ENCODE measurements around the gene LHFPL3.

The LHFPL3 gene

GRCh38 chr7:104327534-104327933 is 869 bp upstream of the LHFPL3 start:
- no peak for ATAC-seq (ENCODE audit: insufficient read depth, low read depth)
- H3K9ac ChIP-seq (ENCODE audit: low read depth, low read length) = no peak overlapping the region
- TF ChIP-seq CTCF (IDR thresholded peaks at IDR 0.05; ENCODE audit: borderline replicate concordance, extremely low read depth, low read length, poor library complexity, severe bottlenecking) (no peak), EZH2 (IDR thresholded peaks at IDR 0.05; ENCODE audit: borderline replicate concordance, low read depth, low read length, severe bottlenecking) (no peak)

GRCh38 chr7:104327938-104328295 is 486 bp upstream of the LHFPL3 start:
- Histone ChIP-seq H2AFZ (ENCODE audit: low read depth, low read length) (no peak overlapping the region), H3K27me3 (ENCODE audit: insufficient read depth, low read length, poor library complexity) (peaks cover 3% of the 10 kb centered on the region), H3K4me1 (ENCODE audit: insufficient read depth, low read length) (no peaks in the 10 kb centered on the region), H3K9ac (ENCODE audit: low read depth, low read length) (no peak overlapping the region), H4K20me1 (ENCODE audit: insufficient read depth, low read length) (no peaks in the 10 kb centered on the region), H3K27ac (ENCODE audit: low read length) (no peak overlapping the region), H3K4me2 (ENCODE audit: insufficient read depth, low read length) (no peak overlapping the region), H3K79me2 (ENCODE audit: insufficient read depth, low read length) (no peaks in the 10 kb centered on the region), H3K4me3 (ENCODE audit: low read depth in 1 of 2, low read length in 2 of 2) (no peak overlapping the region), H3K9me3 (ENCODE audit: insufficient read depth, low read length, severe bottlenecking) (no peaks in the 10 kb centered on the region), H3K36me3 (ENCODE audit: insufficient read depth, low read length) (no peaks in the 10 kb centered on the region)
- ATAC-seq (ENCODE audit: insufficient read depth, low read depth) (no peak), DNase-seq (no peak)
- TF ChIP-seq CTCF (IDR thresholded peaks at IDR 0.05; ENCODE audit: borderline replicate concordance, extremely low read depth, low read length, poor library complexity, severe bottlenecking) (no peak), EZH2 (IDR thresholded peaks at IDR 0.05; ENCODE audit: borderline replicate concordance, low read depth, low read length, severe bottlenecking) (no peak)

More at GRCh38 chr7:104327534-104327933, 869 bp upstream of the LHFPL3 start:
- H3K4me2 ChIP-seq (ENCODE audit: insufficient read depth, low read length) = no peak overlapping the region
- H3K27ac ChIP-seq (ENCODE audit: low read length) = no peak overlapping the region
- no peaks in the 10 kb centered on the region for H3K4me1 ChIP-seq (ENCODE audit: insufficient read depth, low read length)
- no peaks in the 10 kb centered on the region for H4K20me1 ChIP-seq (ENCODE audit: insufficient read depth, low read length)
- H3K9me3 ChIP-seq (ENCODE audit: insufficient read depth, low read length, severe bottlenecking) = no peaks in the 10 kb centered on the region
- H3K36me3 ChIP-seq (ENCODE audit: insufficient read depth, low read length) = no peaks in the 10 kb centered on the region
- no peak overlapping the region for H2AFZ ChIP-seq (ENCODE audit: low read depth, low read length)
- peaks cover 3% of the 10 kb centered on the region for H3K27me3 ChIP-seq (ENCODE audit: insufficient read depth, low read length, poor library complexity)
- H3K79me2 ChIP-seq (ENCODE audit: insufficient read depth, low read length) = no peaks in the 10 kb centered on the region
- no peak for DNase-seq
- H3K4me3 ChIP-seq (ENCODE audit: low read depth in 1 of 2, low read length in 2 of 2) = no peak overlapping the region

GRCh38 chr7:104328970-104329825 is 795 bp downstream of the LHFPL3 start:
- H3K9ac ChIP-seq (ENCODE audit: low read depth, low read length) = no peak overlapping the region
- H3K9me3 ChIP-seq (ENCODE audit: insufficient read depth, low read length, severe bottlenecking) = no peaks in the 10 kb centered on the region
- no peak for ATAC-seq (ENCODE audit: insufficient read depth, low read depth)
- H4K20me1 ChIP-seq (ENCODE audit: insufficient read depth, low read length) = no peaks in the 10 kb centered on the region
- TF ChIP-seq CTCF (IDR thresholded peaks at IDR 0.05; ENCODE audit: borderline replicate concordance, extremely low read depth, low read length, poor library complexity, severe bottlenecking) = no peak
- no peak for TF ChIP-seq EZH2 (IDR thresholded peaks at IDR 0.05; ENCODE audit: borderline replicate concordance, low read depth, low read length, severe bottlenecking)
- no peak overlapping the region for H3K4me3 ChIP-seq (ENCODE audit: low read depth in 1 of 2, low read length in 2 of 2)
- DNase-seq = no peak
- no peaks in the 10 kb centered on the region for H3K4me1 ChIP-seq (ENCODE audit: insufficient read depth, low read length)
- H3K27me3 ChIP-seq (ENCODE audit: insufficient read depth, low read length, poor library complexity) = peaks cover 3% of the 10 kb centered on the region
- no peaks in the 10 kb centered on the region for H3K36me3 ChIP-seq (ENCODE audit: insufficient read depth, low read length)
- no peak overlapping the region for H3K27ac ChIP-seq (ENCODE audit: low read length)
- no peaks in the 10 kb centered on the region for H3K79me2 ChIP-seq (ENCODE audit: insufficient read depth, low read length)
- no peak overlapping the region for H3K4me2 ChIP-seq (ENCODE audit: insufficient read depth, low read length)
- no peak overlapping the region for H2AFZ ChIP-seq (ENCODE audit: low read depth, low read length)
